Measurements from ENCODE around the gene NCAM2.

Gene NCAM2

GRCh38 chr21:21179619-21180298 is 181.6 kb downstream of the NCAM2 start:
- DNase-seq = no peak

GRCh38 chr21:21182401-21183010 is 184.3 kb downstream of the NCAM2 start:
- no peak for DNase-seq

DNA sequence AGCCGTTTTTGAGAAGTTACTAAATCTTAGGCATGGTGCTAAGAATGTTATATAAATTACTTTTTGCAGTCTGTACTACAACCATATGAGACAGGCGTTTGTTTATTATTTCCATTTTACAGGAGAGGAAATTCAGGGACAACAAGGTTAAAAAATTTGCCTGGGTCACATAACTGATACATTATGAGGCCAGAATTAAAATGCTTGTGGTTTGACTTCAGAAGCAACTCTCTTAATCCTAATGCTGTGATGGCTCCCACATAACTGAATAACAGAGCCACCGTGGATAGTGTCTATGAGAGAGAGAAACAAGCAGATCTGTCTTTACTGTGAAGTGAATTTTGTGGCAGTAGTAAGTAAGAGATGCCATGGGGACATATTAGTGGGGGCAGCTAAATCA is 184.9 kb downstream of the NCAM2 start:
- DNase-seq = no peak

- DNase-seq = no peak
Measured at GRCh38 chr21:21184771-21185528, 186.7 kb downstream of the NCAM2 start.

DNA sequence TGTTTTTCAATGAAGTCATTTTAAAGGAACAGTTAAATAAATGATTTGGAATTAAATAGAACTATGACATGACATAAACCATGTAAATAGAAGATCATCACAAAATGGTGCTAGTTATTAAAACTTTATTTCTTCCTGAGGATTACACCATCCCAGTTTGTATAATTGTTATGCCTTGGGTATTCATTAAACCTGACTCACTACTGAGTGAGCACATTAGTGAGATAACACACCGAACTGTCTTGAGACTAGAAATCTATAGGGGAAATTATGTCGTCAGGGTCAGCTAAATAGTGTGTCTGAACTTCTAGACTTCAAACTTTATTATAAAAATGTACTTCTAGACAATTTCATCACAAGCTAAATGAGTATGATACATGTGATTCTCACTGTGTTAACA is 189.4 kb downstream of the NCAM2 start:
- DNase-seq = no peak

DNA sequence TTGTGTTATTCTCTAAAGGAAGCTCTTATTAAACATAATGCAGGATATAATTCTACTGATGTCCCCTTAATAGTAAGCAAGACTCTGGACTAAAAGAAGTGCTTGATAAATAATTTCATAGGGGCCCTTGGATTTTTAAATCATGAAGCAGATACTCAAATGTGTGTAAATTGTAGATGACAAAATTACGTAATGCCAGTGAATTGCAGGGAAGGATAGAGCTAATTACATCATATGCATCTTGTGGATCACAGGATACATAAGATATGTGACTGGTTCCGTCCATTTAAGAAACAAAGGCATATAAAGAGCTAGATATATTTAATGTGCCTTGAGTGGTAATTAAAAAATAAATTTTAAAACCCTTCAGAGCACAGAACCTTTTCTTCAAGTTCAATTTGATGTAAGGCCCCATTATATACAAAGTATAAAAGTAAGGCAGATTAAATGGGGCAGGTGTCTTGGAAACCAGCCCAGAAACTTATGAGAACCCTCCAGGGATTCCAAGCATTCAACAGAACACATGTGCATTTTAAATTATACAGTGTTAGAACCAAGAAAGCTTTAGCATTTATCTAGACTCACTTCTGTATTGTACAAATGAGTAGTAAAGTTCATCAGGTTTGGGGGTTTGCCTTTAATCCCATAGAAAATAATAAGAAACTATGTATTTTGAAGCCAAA is 190.4 kb downstream of the NCAM2 start:
- no peak for DNase-seq

GRCh38 chr21:21195417-21195943 is 197.3 kb downstream of the NCAM2 start:
- DNase-seq = no peak

GRCh38 chr21:21196087-21196486 is 197.9 kb downstream of the NCAM2 start:
- DNase-seq = no peak

- DNase-seq = no peak
Measured at GRCh38 chr21:21196848-21197247, 198.6 kb downstream of the NCAM2 start.

GRCh38 chr21:21199342-21200102 is 201.3 kb downstream of the NCAM2 start:
- no peak for DNase-seq

DNA sequence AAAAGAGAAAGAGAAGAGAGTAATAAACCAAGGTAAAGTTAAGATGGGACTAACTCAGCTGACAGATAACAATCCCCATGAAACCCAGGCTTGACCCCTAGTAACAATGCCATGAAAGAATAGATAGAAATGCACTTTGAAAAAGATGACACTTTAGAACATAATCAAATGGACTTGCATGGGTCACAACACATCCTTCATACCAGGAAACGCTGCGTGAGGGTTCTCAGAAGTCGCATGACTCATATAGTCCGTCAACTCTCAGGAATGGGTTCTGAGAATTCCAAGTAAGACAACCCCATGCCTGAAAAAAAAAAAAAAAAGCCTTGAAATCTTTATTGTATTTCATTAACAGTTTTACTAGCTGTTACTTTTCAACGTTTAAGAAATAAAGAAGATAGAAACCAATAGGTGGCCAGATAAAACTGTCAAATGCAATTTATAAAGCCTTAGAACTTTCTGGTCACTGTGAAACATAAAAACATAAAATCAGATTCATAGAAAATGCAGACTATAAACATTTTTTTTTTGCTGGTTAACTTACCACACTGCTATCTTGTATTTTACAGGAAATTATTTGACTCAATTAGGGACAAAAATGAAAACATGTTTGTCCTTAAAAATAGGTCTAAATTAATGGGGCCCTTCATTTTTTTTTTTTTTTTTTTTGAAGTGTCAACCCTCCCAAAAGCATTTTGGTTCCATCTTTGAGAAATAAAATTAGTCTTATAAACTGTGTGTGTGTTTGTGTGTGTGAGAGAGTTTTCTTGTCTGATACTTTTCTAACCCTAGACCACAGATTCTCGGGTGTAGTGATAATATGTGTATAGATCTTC is 202.1 kb downstream of the NCAM2 start:
- no peak for DNase-seq

DNA sequence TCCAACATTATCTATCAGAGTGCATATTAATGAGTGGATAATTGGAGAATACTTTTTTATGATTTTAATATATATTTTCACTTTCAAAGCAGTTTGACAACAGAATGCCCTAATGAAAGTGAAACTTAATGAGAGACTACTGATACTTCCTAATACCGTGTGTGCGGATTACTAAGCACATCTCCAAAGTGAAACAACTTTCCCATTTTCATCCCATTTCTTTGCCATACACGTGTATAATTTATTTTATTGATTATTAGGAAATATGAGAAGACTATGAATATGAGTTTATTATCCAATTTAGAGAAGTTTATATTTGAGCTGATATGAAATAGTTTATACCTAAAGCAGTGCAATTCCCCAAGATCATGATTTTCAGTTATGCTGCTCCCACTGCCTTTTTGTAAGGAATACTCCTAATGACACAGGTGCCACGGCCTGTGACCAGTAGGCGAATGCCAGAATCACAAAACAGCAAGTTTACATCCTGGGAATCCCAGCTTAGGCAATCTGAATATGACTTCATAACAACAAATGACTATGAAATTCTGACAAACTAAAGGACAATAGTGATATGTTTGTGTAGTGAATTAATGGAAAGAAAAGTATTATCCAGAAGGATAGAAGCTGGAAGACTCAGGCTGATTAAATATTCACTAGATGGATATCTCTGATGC is 202.9 kb downstream of the NCAM2 start:
- no peak for DNase-seq

- DNase-seq = no peak
Measured at GRCh38 chr21:21203822-21204339, 205.7 kb downstream of the NCAM2 start.

- no peak for DNase-seq
Measured at GRCh38 chr21:21204366-21204996, 206.3 kb downstream of the NCAM2 start.

DNA sequence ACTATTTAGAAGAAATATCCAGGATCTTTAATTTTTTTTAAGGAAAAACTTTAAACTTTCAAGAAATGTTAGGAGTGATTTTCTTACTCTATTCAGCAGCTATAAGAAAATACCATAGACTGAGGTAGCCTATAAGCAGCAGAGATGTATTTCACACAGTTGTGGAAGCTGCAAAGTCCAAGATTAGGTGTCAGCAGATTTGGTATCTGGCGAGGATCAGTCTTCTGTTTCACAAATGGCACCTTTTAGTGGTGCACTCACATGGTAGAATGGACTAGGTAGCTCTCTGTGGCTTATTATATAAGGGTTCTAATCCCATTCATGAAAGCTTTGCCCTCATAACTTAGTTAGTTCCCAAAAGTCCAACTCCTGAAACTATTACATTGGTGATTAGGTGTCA is 207.4 kb downstream of the NCAM2 start:
- DNase-seq = no peak

- DNase-seq = no peak
Measured at GRCh38 chr21:21210552-21210951, 212.3 kb downstream of the NCAM2 start.

- DNase-seq = no peak
Measured at GRCh38 chr21:21213297-21213696, 215.1 kb downstream of the NCAM2 start.

DNA sequence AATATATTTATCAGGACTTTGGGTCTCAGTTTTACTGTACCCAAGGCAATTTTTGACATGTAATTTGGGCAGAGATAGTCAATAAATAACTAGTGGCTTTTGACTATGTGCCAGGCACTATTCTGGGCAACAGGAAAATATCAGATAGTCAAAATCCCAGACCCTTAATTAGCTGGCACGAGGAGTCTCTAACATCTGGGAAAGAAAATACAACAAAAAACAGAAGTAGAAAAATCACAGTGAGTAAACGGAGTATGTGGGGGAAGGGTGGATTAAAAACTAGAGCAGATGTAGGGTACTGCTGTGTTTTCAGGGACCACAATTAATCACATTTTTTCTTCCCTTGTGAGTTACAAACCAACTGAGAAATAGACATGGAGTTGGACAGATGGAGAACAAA is 217.8 kb downstream of the NCAM2 start:
- DNase-seq = no peak

DNA sequence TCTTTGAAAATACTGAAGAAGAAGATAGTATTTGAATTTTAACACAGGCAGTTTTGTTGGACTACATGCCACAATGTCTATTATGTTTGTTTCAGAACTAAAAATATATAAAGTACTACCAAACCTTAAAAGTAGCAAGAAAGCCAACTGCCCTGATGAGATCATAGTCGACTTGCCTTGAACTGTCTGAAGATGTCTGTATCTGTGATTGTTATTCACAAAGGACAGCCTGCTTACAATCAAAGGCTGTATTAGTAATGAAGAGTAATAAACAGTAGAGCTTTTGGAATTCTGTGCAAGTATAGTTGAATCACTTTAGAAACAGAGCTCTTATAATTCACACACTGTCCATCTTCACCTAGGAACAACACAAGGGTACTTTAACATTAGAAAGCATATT is 228.3 kb downstream of the NCAM2 start:
- no peak for DNase-seq

DNA sequence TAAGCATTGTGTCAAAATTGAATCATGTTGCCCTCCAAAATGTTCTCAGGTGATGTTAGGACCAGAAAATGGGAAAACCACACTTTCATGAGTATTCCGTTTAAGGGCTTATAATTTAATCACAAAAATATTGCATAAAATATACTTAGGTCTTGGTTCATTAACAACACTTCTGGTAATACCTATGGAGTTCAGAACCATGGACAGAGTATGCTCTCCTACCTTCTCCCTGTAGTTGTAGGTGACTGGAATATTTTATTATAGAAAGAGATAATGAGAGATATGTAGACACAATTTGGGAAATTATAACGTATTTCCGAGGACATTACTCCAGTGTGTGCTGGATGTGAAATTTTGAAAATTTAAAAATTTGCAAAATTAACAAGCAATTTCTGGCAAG is 232.5 kb downstream of the NCAM2 start:
- no peak for DNase-seq

All from NCI-H2081 treated with DMSO at 0.1 percent for 48 hours (cell line).